GM19351 (cell line): ENCODE measurements around the gene ZNF613.
"Not testable (repeated sequence)": the region's sequence is repeated elsewhere in the genome, so short reads cannot be mapped to it uniquely, and the experiment has no call there.

Experiments
- ATAC-seq: cut with Tn5 transposase; IDR thresholded peaks from one replicate; pipeline ENCODE4 v1.9.1; 2021; ENCODE audit warnings: mild to moderate bottlenecking, moderate library complexity; ENCODE audit not compliant: unreplicated experiment

Gene ZNF613

GRCh38 chr19:51938936-51939335 is 11.7 kb downstream of the ZNF613 start:
- ATAC-seq: no peak

GRCh38 chr19:51944798-51945552 is 17.7 kb downstream of the ZNF613 start:
- no peak for ATAC-seq

GRCh38 chr19:51946602-51947001 is 19.3 kb downstream of the ZNF613 start:
- ATAC-seq: no peak

- no peak for ATAC-seq
Measured at GRCh38 chr19:51948975-51949374, 21.7 kb downstream of the ZNF613 start.

- not testable (repeated sequence) for ATAC-seq
Measured at GRCh38 chr19:51957846-51958245, 30.6 kb downstream of the ZNF613 start.

GRCh38 chr19:51959791-51960190 is 32.5 kb downstream of the ZNF613 start:
- no peak for ATAC-seq

GRCh38 chr19:51960621-51961233 is 33.5 kb downstream of the ZNF613 start:
- not testable (repeated sequence) for ATAC-seq

- ATAC-seq: no peak
Measured at GRCh38 chr19:51965583-51965982, 38.3 kb downstream of the ZNF613 start.

- ATAC-seq: no peak
Measured at GRCh38 chr19:51970718-51971117, 43.4 kb downstream of the ZNF613 start.

GRCh38 chr19:51971624-51972023 is 44.4 kb downstream of the ZNF613 start:
- no peak for ATAC-seq

GRCh38 chr19:51975787-51976186 is 48.5 kb downstream of the ZNF613 start:
- ATAC-seq: not testable (repeated sequence)

- no peak for ATAC-seq
Measured at GRCh38 chr19:51976852-51977251, 49.6 kb downstream of the ZNF613 start.

- ATAC-seq: no peak
Measured at GRCh38 chr19:51977346-51977745, 50.1 kb downstream of the ZNF613 start.

GRCh38 chr19:51978882-51979281 is 51.6 kb downstream of the ZNF613 start:
- ATAC-seq: no peak

- no peak for ATAC-seq
Measured at GRCh38 chr19:51980116-51980736, 53.0 kb downstream of the ZNF613 start.

- ATAC-seq: not testable (repeated sequence)
Measured at GRCh38 chr19:51980926-51981325, 53.7 kb downstream of the ZNF613 start.

- no peak for ATAC-seq
Measured at GRCh38 chr19:51983361-51983760, 56.1 kb downstream of the ZNF613 start.

GRCh38 chr19:51986309-51987291 is 59.3 kb downstream of the ZNF613 start, which contains the start of gene ZNF350:
Gene ZNF350 (minus strand): TSS chr19:51986840. CDS start chr19:51974360, 12,480 bp downstream.
- ATAC-seq: peak; percentile 73

- no peak for ATAC-seq
Measured at GRCh38 chr19:51993422-51993821, 66.2 kb downstream of the ZNF613 start.

GRCh38 chr19:51994048-51994644 is 66.9 kb downstream of the ZNF613 start:
- no peak for ATAC-seq
